ENCODE measurements around the gene EPS8. TPM values are rescaled to one million over a fixed set of nuclear protein-coding genes. Genes with fewer than 3 reads are reported as not detected.
A peak's percentile ranks its signal among the peaks of the same experiment; 100 is the strongest.

The EPS8 gene
- total and polyA plus RNA-seq, 8 donors: 9.1 to 287 (median 36.1) TPM

DNA sequence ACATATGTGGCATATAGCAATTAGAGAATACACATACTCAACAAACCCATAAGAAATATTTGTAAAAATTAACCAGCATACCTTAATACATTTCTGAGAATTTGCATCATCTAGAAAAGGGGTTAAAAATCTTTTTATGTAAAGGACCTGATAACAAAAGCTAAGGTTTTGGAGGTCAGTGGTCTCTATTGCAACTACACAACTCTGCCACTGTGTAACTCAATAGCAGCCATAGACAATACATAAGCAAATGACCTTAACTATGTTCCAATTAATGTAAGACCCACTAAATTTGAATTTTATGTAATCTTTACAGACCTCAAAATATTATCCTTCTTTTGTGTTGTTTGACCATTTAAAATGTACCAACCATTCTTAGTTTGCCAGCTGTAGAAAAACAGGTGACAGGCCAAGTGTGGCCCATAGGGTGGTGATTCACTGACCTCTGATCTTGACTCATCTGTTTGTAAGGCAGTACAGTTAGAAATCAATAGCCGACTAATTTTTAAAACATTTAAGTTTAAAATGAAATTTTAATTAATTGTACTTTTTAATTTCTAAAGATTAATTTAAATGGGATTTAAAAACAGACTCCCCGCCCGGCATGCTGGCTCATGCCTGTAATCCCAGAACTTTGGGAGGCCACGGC lies 7.4 kb upstream of the EPS8 start:
- H3K27ac ChIP-seq: no peak overlapping the region
- intact Hi-C loops (cut with DNase I; ENCODE audit: low total_unique reads): no loop called here
- no peak for TF ChIP-seq POLR2AphosphoS5 (IDR thresholded peaks at IDR 0.05)
- 72 to 93% (median 73%) methylated on average over 4 of the region's 4 CpGs for WGBS, 5 donors
- no peak overlapping the region for H3K4me3 ChIP-seq
- no peaks in the 10 kb centered on the region for H3K27me3 ChIP-seq
- peaks cover 0 to 16% (median 3%) of the 10 kb centered on the region in 4 donors for H3K4me1 ChIP-seq
- no peaks in the 10 kb centered on the region for H3K9me3 ChIP-seq
- H3K36me3 ChIP-seq: no peaks in the 10 kb centered on the region
- DNase-seq: no peak

DNA sequence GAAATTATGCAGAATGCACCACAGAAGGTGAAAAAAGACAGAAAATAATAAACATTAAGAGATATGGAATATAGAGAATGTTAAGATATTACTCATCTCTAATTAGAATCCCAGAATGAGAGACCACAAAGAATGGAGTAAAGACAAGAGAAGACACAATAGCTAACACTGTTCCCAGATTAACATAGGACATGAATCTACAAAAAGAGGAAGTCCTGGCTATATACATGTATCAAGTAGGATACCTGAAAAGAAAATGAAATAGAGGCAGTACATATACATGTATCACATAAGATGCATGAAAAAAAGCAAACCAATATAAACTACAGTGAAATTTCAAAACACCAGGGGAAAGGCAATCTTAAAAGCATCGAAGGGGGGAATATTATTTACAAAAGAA lies 5.6 kb upstream of the EPS8 start:
- TF ChIP-seq POLR2A (IDR thresholded peaks at IDR 0.05): no peak
- TF ChIP-seq, protein P1, sequence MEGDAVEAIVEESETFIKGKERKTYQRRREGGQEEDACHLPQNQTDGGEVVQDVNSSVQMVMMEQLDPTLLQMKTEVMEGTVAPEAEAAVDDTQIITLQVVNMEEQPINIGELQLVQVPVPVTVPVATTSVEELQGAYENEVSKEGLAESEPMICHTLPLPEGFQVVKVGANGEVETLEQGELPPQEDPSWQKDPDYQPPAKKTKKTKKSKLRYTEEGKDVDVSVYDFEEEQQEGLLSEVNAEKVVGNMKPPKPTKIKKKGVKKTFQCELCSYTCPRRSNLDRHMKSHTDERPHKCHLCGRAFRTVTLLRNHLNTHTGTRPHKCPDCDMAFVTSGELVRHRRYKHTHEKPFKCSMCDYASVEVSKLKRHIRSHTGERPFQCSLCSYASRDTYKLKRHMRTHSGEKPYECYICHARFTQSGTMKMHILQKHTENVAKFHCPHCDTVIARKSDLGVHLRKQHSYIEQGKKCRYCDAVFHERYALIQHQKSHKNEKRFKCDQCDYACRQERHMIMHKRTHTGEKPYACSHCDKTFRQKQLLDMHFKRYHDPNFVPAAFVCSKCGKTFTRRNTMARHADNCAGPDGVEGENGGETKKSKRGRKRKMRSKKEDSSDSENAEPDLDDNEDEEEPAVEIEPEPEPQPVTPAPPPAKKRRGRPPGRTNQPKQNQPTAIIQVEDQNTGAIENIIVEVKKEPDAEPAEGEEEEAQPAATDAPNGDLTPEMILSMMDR (IDR thresholded peaks at IDR 0.05): no peak
- TF ChIP-seq POLR2AphosphoS5 (IDR thresholded peaks at IDR 0.05): no peak
- no peak for TF ChIP-seq EP300 (IDR thresholded peaks at IDR 0.05)
- 79 to 97% (median 93%) methylated on average over 1 of the region's 1 CpG for WGBS, 5 donors
- no peak overlapping the region for H3K27ac ChIP-seq
- H3K9me3 ChIP-seq: no peaks in the 10 kb centered on the region
- peaks cover 0 to 11% (median 8%) of the 10 kb centered on the region in 4 donors for H3K4me1 ChIP-seq
- H3K36me3 ChIP-seq: no peaks in the 10 kb centered on the region
- intact Hi-C loops (cut with DNase I; ENCODE audit: low total_unique reads): no loop called here
- no peaks in the 10 kb centered on the region for H3K27me3 ChIP-seq
- no peak for DNase-seq
- H3K4me3 ChIP-seq: no peak overlapping the region

DNA sequence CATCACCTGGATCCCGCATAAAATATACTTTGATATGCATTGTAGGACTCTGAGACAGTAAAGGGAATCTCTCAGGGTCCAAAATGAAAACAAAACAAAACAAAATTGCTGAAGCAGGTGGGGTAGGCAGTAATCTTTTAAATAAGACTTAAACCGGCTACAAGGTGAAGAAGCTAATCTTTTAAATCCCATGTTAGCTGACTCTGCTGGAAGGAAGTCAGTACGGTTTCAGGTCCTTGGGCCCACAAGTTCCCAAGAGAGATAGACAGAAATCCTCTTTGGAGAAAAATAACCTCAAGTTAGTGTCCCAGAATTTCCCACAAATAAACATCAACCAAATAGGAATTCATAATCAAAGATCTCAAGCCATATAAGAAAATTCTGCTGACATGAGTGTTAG lies 5.0 kb upstream of the EPS8 start:
- intact Hi-C loops (cut with DNase I; ENCODE audit: low total_unique reads): no loop called here
- no peak for DNase-seq
- no peaks in the 10 kb centered on the region for H3K27me3 ChIP-seq
- no peaks in the 10 kb centered on the region for H3K36me3 ChIP-seq
- H3K27ac ChIP-seq: no peak overlapping the region
- no peak overlapping the region for H3K4me3 ChIP-seq
- no peaks in the 10 kb centered on the region for H3K9me3 ChIP-seq
- peaks cover 0 to 11% (median 8%) of the 10 kb centered on the region in 4 donors for H3K4me1 ChIP-seq
- WGBS, 5 donors: 86 to 93% (median 90%) methylated on average over 3 of the region's 3 CpGs
- TF ChIP-seq POLR2A (IDR thresholded peaks at IDR 0.05): no peak
- TF ChIP-seq, protein P1 (IDR thresholded peaks at IDR 0.05): no peak
- no peak for TF ChIP-seq POLR2AphosphoS5 (IDR thresholded peaks at IDR 0.05)
- TF ChIP-seq EP300 (IDR thresholded peaks at IDR 0.05): no peak

DNA sequence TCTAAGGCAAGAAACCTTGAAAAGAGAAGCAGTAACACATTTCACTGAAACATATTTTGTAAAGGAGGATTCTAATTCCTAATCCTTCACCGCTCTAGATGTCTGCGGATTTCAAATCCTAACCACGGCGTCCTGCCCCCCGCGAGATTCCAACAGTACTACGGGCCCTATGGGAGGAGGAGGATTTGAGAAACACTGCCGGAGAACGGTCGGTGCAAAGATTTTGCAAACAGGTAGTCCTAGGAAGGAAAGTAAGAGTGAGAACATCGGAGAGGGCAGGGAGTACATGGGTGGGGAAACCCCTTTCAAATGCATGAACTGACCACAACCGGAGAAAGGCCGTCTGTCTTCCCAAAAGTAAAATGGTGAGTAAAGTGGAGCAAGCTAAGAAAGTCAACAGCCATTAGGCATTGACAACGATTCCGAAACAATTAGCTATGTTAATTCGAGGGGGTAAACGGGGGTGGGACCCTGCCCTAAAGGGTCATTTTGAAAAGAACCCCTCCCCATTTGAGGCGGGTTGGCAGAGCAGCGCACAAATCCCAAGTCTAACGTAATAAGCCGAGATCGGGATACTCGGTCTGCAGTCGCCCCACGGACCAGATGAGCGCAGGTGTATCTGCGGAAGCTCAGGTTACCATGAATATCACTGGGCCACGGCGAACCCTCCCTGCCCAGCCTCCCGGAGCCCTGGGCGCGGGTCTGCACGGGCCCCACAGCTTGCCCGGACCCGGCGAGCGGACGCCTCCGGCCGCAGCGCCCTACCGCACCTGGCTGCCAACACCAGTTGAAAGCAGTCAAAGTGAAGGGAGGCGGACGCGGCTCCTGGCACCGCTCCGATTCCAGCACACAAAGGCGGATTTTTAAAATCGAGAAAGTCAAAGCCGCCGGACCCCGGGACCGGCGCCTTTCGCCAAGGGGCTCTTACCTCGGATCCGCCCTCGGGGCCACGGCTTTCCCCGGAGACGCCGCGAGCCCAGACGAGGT lies 662 bp downstream of the EPS8 start:
- Histone ChIP-seq H3K9me3 (no peaks in the 10 kb centered on the region), H3K4me1 (peaks cover 0 to 29% (median 14%) of the 10 kb centered on the region in 4 donors), H3K27ac (peak overlapping the region; percentile 87 to 94 (median 91)), H3K36me3 (no peaks in the 10 kb centered on the region), H3K27me3 (no peaks in the 10 kb centered on the region), H3K4me3 (peak overlapping the region; percentile 65 to 94 (median 74))
- WGBS, 5 donors: 1 to 3% (median 1%) methylated on average over 39 to 64 of the region's 64 CpGs
- DNase-seq: peak; percentile 60 to 82
- intact Hi-C loops (cut with DNase I; ENCODE audit: low total_unique reads): no loop called here
- TF ChIP-seq POLR2A (IDR thresholded peaks at IDR 0.05) (no peak), POLR2AphosphoS5 (IDR thresholded peaks at IDR 0.05) (no peak), EP300 (IDR thresholded peaks at IDR 0.05) (no peak)
- TF ChIP-seq, protein P1 (IDR thresholded peaks at IDR 0.05): no peak

All from stomach (tissue), 9 donors.